Lower leg skin (tissue), 4 donors: ENCODE measurements around the gene SLC22A6. TPM values are rescaled to one million over a fixed set of nuclear protein-coding genes. Genes with fewer than 3 reads are reported as not detected.

Experiments
- DNase-seq, 2 donors: peaks; one replicate each; pipeline ENCODE4 v3.0.0-alpha.2; 2019; ENCODE audit warnings: low spot score in 2 of 2
- H3K4me3 ChIP-seq: fragments of 200-600 bp; sonication (generic); 2 replicates; pipeline ENCODE4 v1.5.1; 2017; ENCODE audit warnings: mild to moderate bottlenecking, low read depth; ENCODE audit not compliant: poor library complexity, severe bottlenecking
- POLR2A ChIP-seq, 2 donors: fragments of 450-650 bp; IDR thresholded peaks; one replicate each; pipeline ENCODE4 v1.6.1; 2016 to 2017; ENCODE audit warnings: antibody characterized with exemption in 2 of 2, mild to moderate bottlenecking in 1 of 2, moderate library complexity in 1 of 2
- WGBS, 2 donors: methylation state at CpG; one replicate each; pipeline ENCODE4 v1.1.5; 2018; 5-methylcytosine and 5-hydroxymethylcytosine counted together
- intact Hi-C: fragments of 100-400 bp; cut with DNase I; formaldehyde crosslinking; loops from one replicate; pipeline ENCODE4 v1.15.0; 2023; ENCODE audit warnings: low total_unique reads
- total RNA-seq, 4 donors: library from RNA; depleted of rRNA; stranded (reverse); fragments of >200 nt; gene quantifications; one replicate each; pipeline ENCODE4 v1.1.0, GENCODE V29; 2016
- TF ChIP-seq, protein P1 (sequence below), 3 donors: fragments of 450-650 bp; IDR thresholded peaks; one replicate each; pipeline ENCODE4 v1.5.1; 2016; ENCODE audit warnings: antibody characterized with exemption in 3 of 3, mild to moderate bottlenecking in 3 of 3, moderate library complexity in 2 of 3

The SLC22A6 gene
- total RNA-seq, 4 donors from 2014 or later, result not detected

DNA sequence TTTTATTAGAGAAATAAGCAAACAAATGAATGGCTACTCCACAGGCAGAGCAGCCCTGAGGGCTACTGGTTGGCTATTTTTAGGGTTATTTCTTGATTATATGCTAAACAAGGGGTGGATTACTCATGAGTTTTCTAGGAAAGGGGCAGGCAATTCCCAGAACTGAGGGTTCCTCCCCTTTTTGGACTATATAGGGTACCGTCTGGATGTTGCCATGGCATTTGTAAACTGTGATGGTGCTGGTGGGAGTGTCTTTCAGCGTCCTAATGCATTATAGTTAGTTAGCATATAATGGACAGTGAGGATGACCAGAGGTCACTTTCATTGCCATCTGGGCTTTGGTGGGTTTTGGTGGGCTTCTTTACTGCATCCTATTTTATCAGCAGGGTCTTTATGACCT lies 19.2 kb downstream of the SLC22A6 start:
- DNase-seq, result peak in 1 of 2 donors; percentile 5
- 48 to 55% methylated on average over 2 of the region's 2 CpGs for WGBS, 2 donors
- TF ChIP-seq, protein P1, sequence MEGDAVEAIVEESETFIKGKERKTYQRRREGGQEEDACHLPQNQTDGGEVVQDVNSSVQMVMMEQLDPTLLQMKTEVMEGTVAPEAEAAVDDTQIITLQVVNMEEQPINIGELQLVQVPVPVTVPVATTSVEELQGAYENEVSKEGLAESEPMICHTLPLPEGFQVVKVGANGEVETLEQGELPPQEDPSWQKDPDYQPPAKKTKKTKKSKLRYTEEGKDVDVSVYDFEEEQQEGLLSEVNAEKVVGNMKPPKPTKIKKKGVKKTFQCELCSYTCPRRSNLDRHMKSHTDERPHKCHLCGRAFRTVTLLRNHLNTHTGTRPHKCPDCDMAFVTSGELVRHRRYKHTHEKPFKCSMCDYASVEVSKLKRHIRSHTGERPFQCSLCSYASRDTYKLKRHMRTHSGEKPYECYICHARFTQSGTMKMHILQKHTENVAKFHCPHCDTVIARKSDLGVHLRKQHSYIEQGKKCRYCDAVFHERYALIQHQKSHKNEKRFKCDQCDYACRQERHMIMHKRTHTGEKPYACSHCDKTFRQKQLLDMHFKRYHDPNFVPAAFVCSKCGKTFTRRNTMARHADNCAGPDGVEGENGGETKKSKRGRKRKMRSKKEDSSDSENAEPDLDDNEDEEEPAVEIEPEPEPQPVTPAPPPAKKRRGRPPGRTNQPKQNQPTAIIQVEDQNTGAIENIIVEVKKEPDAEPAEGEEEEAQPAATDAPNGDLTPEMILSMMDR (IDR thresholded peaks at IDR 0.05), result no peak
- TF ChIP-seq POLR2A (IDR thresholded peaks at IDR 0.05), result no peak
- intact Hi-C loops, result no loop called here
- no peak overlapping the region for H3K4me3 ChIP-seq

DNA sequence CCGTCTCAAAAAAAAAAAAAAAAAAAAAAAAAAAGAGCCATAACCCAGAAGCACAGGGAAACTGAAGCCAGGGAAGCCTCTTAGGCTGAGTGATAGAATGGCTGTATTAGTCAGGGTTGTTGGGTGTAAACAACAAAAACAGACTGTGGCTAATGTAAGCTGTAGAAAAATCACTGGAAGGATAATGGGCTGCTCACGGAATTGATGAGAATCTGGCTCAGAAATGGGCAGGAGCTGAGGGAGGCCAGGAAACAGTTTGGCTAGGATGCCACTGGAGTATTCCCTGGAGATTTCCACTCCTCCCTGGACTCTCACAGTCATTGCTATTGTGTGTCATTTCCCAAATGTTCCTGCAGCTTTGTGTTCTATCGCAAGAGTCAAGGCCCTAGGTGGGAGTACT lies 22.4 kb downstream of the SLC22A6 start:
- TF ChIP-seq, protein P1 (IDR thresholded peaks at IDR 0.05), result no peak
- TF ChIP-seq POLR2A (IDR thresholded peaks at IDR 0.05), result no peak
- H3K4me3 ChIP-seq, result no peak overlapping the region
- DNase-seq, result peak in 1 of 2 donors; percentile 20
- 56 to 72% methylated on average over 3 of the region's 3 CpGs for WGBS, 2 donors
- intact Hi-C loops, result no loop called here

DNA sequence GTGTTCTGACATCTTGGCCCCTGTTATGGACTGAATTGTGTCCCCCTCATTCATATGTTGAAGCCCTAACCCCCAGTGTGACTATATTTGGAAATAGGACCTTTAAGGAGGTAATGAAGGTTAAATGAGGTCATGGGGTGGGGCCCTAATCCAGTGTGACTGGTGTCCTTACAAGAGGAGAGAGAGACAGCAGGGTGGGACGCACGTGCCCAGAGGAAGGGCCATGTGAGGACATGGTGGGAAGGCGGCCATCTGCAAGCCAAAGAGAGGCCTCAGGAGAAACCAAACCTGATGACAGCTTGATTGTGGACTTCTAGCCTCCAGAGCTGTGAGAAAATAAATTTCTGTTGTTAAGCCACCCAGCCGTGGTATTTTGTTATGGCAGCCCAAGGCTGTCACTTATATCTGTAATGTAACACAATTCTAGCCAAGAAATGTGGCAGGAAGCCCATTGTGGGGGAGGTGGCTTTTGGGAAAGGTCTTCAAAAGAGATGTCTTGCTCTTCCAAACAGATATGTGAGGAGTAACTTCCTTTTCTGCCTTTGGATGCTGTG lies 23.7 kb downstream of the SLC22A6 start:
- WGBS, 2 donors, result 71 to 74% methylated on average over 4 of the region's 4 CpGs
- DNase-seq, result no peak
- intact Hi-C loops, result no loop called here
- no peak for TF ChIP-seq POLR2A (IDR thresholded peaks at IDR 0.05)
- TF ChIP-seq, protein P1 (IDR thresholded peaks at IDR 0.05), result no peak
- no peak overlapping the region for H3K4me3 ChIP-seq

DNA sequence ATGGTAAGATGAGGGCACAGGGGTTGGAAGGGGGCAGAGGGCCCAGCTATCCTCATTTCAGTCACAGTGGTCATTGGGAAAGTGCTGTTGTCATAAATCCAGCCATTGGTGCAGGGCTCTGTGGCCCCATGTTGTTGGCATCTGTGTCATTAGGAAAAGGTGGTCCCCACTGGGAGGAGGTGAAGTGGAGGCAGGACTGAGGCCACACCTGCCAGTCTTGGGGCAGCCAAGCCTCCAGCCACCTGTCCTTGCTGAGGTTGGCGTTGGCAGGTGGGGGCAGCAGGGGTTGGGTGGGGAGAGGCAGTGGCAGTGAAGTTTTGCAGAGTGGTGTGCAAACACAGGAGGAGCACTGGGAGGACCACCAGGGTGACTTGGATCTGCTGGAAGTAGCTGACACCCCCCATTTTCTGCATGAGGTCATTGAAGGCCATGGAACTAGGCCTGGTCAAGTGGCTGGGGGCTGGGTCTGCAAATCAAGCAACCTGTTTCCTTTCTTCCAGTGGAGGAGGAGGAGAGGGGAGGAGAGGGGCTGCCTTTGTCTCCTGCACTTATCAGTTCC lies 25.3 kb downstream of the SLC22A6 start:
- 80 to 100% methylated on average over 1 of the region's 1 CpG for WGBS, 2 donors
- peak in 1 of 2 donors; percentile 37 for DNase-seq
- intact Hi-C loops, result no loop called here
- no peak for TF ChIP-seq POLR2A (IDR thresholded peaks at IDR 0.05)
- TF ChIP-seq, protein P1 (IDR thresholded peaks at IDR 0.05), result no peak
- no peak overlapping the region for H3K4me3 ChIP-seq

DNA sequence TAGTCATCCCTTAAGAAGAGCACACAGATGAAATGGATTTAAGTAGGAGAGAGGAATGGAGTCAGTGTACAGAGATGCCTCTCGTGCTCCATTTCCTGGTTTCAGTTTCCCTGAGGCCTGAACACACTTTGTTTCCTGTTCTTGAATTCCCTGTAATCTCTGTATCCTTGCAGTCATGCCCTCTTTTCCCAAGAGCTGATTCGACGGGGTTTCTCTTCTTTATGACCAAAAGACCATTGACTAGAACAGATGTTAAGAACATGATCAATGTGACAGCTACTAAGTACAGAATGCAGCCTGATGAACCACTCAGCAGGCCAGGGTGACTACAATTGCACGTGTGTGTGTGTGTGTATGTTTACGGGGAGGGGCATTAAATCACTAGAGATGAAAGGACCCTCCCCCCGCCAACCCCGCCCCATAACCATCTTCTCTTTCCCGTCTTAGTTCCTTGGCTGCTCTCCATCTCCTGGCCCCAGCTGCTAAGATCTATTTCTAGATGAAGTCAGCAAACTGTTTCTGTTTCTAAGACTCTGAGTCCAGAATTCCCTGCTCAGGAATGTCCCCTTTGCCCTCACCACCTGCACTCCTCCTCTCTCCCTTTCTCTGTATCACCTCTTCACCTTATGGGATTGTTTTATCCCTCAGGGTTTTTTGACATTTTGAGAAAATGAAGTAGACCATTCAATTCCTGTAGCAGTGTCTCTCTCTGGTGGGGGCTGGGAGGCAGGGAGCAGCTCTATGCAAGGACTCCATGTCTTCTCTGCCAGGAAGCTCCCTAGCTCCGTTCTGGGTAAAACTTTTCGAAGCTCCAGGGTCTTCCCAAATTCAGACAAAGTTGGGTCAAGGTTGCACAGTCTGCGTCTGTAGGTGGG lies 26.0 kb downstream of the SLC22A6 start:
- intact Hi-C loops, result no loop called here
- 19 to 26% methylated on average over 11 of the region's 11 CpGs for WGBS, 2 donors
- peak; percentile 21 to 50 for DNase-seq
- no peak overlapping the region for H3K4me3 ChIP-seq
- TF ChIP-seq POLR2A (IDR thresholded peaks at IDR 0.05), result no peak
- TF ChIP-seq, protein P1 (IDR thresholded peaks at IDR 0.05), result no peak
